Osteocyte (in vitro differentiated cells): Measurements from ENCODE around the gene GMPR. TPM values are rescaled to one million over a fixed set of nuclear protein-coding genes. Genes with fewer than 3 reads are reported as not detected.

ENCODE experiments used
- DNase-seq: peaks from one replicate; pipeline ENCODE4 v3.0.0; 2021; ENCODE audit warnings: mixed read lengths; ENCODE audit not compliant: unreplicated experiment; ENCODE audit errors: extremely low spot score
- H3K27ac Mint-ChIP-seq: one replicate; pipeline ENCODE4 v1.8.0; 2021; ENCODE audit warnings: mild to moderate bottlenecking, mixed read lengths; ENCODE audit not compliant: unreplicated experiment
- H3K27me3 Mint-ChIP-seq: one replicate; pipeline ENCODE4 v1.8.0; 2021; ENCODE audit warnings: mixed read lengths; ENCODE audit not compliant: unreplicated experiment
- H3K36me3 Mint-ChIP-seq: one replicate; pipeline ENCODE4 v1.8.0; 2021; ENCODE audit warnings: mixed read lengths; ENCODE audit not compliant: unreplicated experiment
- H3K4me1 Mint-ChIP-seq: one replicate; pipeline ENCODE4 v1.8.0; 2021; ENCODE audit warnings: mixed read lengths; ENCODE audit not compliant: unreplicated experiment
- H3K4me3 Mint-ChIP-seq: one replicate; pipeline ENCODE4 v1.8.0; 2021; ENCODE audit warnings: mild to moderate bottlenecking, moderate library complexity, mixed read lengths; ENCODE audit not compliant: unreplicated experiment
- H3K9me3 Mint-ChIP-seq: one replicate; pipeline ENCODE4 v1.8.0; 2021; ENCODE audit warnings: mixed read lengths; ENCODE audit not compliant: unreplicated experiment
- CTCF ChIP-seq: fragments of 200-600 bp; sonication (generic); IDR thresholded peaks from 2 replicates; pipeline ENCODE4 v1.5.0; 2021; ENCODE audit warnings: antibody characterized with exemption, mild to moderate bottlenecking, moderate library complexity
- total RNA-seq: library from RNA; stranded (reverse); gene quantifications from 2 replicates; pipeline ENCODE4 v1.2.1, GENCODE V29; 2021

Gene GMPR
- total RNA-seq, 1 donor from 2014 or later, result 7.8 TPM

GRCh38 chr6:16305788-16306187 is 67.4 kb downstream of the GMPR start:
- H3K27me3 Mint-ChIP-seq, result no peaks in the 10 kb centered on the region
- peaks cover 48% of the 10 kb centered on the region for H3K36me3 Mint-ChIP-seq
- TF ChIP-seq CTCF, result no peak
- DNase-seq, result no peak
- H3K27ac Mint-ChIP-seq, result no peak overlapping the region
- H3K4me3 Mint-ChIP-seq, result no peak overlapping the region
- no peaks in the 10 kb centered on the region for H3K4me1 Mint-ChIP-seq
- no peaks in the 10 kb centered on the region for H3K9me3 Mint-ChIP-seq

GRCh38 chr6:16306334-16306733 is 67.9 kb downstream of the GMPR start:
- TF ChIP-seq CTCF, result no peak
- peaks cover 45% of the 10 kb centered on the region for H3K36me3 Mint-ChIP-seq
- DNase-seq, result no peak
- no peak overlapping the region for H3K27ac Mint-ChIP-seq
- no peaks in the 10 kb centered on the region for H3K27me3 Mint-ChIP-seq
- no peaks in the 10 kb centered on the region for H3K9me3 Mint-ChIP-seq
- H3K4me3 Mint-ChIP-seq, result no peak overlapping the region
- no peaks in the 10 kb centered on the region for H3K4me1 Mint-ChIP-seq

- no peak overlapping the region for H3K27ac Mint-ChIP-seq
- no peak for DNase-seq
- TF ChIP-seq CTCF, result no peak
- no peak overlapping the region for H3K4me3 Mint-ChIP-seq
- no peaks in the 10 kb centered on the region for H3K27me3 Mint-ChIP-seq
- peaks cover 3% of the 10 kb centered on the region for H3K4me1 Mint-ChIP-seq
- no peaks in the 10 kb centered on the region for H3K9me3 Mint-ChIP-seq
- H3K36me3 Mint-ChIP-seq, result peaks cover 11% of the 10 kb centered on the region
These were observed 73.4 kb downstream of the GMPR start for GRCh38 chr6:16311763-16312162.

- Mint-ChIP-seq H3K27me3 (no peaks in the 10 kb centered on the region), H3K27ac (no peak overlapping the region), H3K4me3 (no peak overlapping the region), H3K4me1 (peaks cover 19% of the 10 kb centered on the region), H3K9me3 (no peaks in the 10 kb centered on the region), H3K36me3 (peaks cover 7% of the 10 kb centered on the region)
- no peak for TF ChIP-seq CTCF
- no peak for DNase-seq
These were observed 75.3 kb downstream of the GMPR start for GRCh38 chr6:16313732-16314131.

GRCh38 chr6:16314296-16314695 is 75.9 kb downstream of the GMPR start:
- Mint-ChIP-seq H3K4me3 (no peak overlapping the region), H3K4me1 (peaks cover 25% of the 10 kb centered on the region), H3K27ac (no peak overlapping the region), H3K27me3 (no peaks in the 10 kb centered on the region), H3K36me3 (peaks cover 5% of the 10 kb centered on the region), H3K9me3 (no peaks in the 10 kb centered on the region)
- no peak for DNase-seq
- no peak for TF ChIP-seq CTCF
